ENCODE measurements around the gene PRR7.
A peak's percentile ranks its signal among the peaks of the same experiment; 100 is the strongest.
"Not testable (repeated sequence)": the region's sequence is repeated elsewhere in the genome, so short reads cannot be mapped to it uniquely, and the experiment has no call there.

PRR7 gene

GRCh38 chr5:177484902-177485549, 38.4 kb downstream of the PRR7 start:
- FAIRE-seq (no peak), DNase-seq (ENCODE audit: insufficient read length) (no peak)
- no peak for TF ChIP-seq TAF1 (IDR thresholded peaks at IDR 0.05; ENCODE audit: borderline replicate concordance, low read depth, low read length)
- no peak for TF ChIP-seq POLR2A (IDR thresholded peaks at IDR 0.05; ENCODE audit: low read depth, low read length)
- TF ChIP-seq POLR2AphosphoS5 (IDR thresholded peaks at IDR 0.05; ENCODE audit: low read depth, low read length), result peak; percentile 27; the same call in 1 of the 2 replicates

- not testable (repeated sequence) for DNase-seq (ENCODE audit: insufficient read length); FAIRE-seq
Measured at GRCh38 chr5:177485753-177486152, 39.1 kb downstream of the PRR7 start.

- no peak for FAIRE-seq
- DNase-seq (ENCODE audit: insufficient read length), result no peak
- TF ChIP-seq POLR2A (IDR thresholded peaks at IDR 0.05; ENCODE audit: low read depth, low read length) (no peak), POLR2AphosphoS5 (IDR thresholded peaks at IDR 0.05; ENCODE audit: low read depth, low read length) (no peak), TAF1 (IDR thresholded peaks at IDR 0.05; ENCODE audit: borderline replicate concordance, low read depth, low read length) (no peak)
Measured at GRCh38 chr5:177486256-177486655, 39.6 kb downstream of the PRR7 start.

- no peak for FAIRE-seq
- DNase-seq (ENCODE audit: insufficient read length), result no peak
- TF ChIP-seq POLR2A (IDR thresholded peaks at IDR 0.05; ENCODE audit: low read depth, low read length) (no peak), POLR2AphosphoS5 (IDR thresholded peaks at IDR 0.05; ENCODE audit: low read depth, low read length) (no peak), TAF1 (IDR thresholded peaks at IDR 0.05; ENCODE audit: borderline replicate concordance, low read depth, low read length) (no peak)
Measured at GRCh38 chr5:177487144-177487543, 40.5 kb downstream of the PRR7 start.

GRCh38 chr5:177487975-177488374, 41.4 kb downstream of the PRR7 start:
- TF ChIP-seq POLR2A (IDR thresholded peaks at IDR 0.05; ENCODE audit: low read depth, low read length), result no peak
- DNase-seq (ENCODE audit: insufficient read length), result no peak

GRCh38 chr5:177489119-177489716, 42.6 kb downstream of the PRR7 start:
- FAIRE-seq, result no peak
- DNase-seq (ENCODE audit: insufficient read length), result no peak
- TF ChIP-seq POLR2AphosphoS5 (IDR thresholded peaks at IDR 0.05; ENCODE audit: low read depth, low read length), result peak; percentile 41; the same call in 1 of the 2 replicates
- no peak for TF ChIP-seq POLR2A (IDR thresholded peaks at IDR 0.05; ENCODE audit: low read depth, low read length)

More at GRCh38 chr5:177487975-177488374, 41.4 kb downstream of the PRR7 start:
- FAIRE-seq, result no peak

GRCh38 chr5:177490311-177490991, 43.8 kb downstream of the PRR7 start:
- TF ChIP-seq POLR2AphosphoS5 (IDR thresholded peaks at IDR 0.05; ENCODE audit: low read depth, low read length), result no peak
- TF ChIP-seq TAF1 (IDR thresholded peaks at IDR 0.05; ENCODE audit: borderline replicate concordance, low read depth, low read length), result no peak
- TF ChIP-seq POLR2A (IDR thresholded peaks at IDR 0.05; ENCODE audit: low read depth, low read length), result no peak
- no peak for DNase-seq (ENCODE audit: insufficient read length)
- FAIRE-seq, result no peak

- DNase-seq (ENCODE audit: insufficient read length) (no peak), FAIRE-seq (no peak)
- TF ChIP-seq POLR2A (IDR thresholded peaks at IDR 0.05; ENCODE audit: low read depth, low read length), result no peak
- TF ChIP-seq TAF1 (IDR thresholded peaks at IDR 0.05; ENCODE audit: borderline replicate concordance, low read depth, low read length), result no peak
- no peak for TF ChIP-seq POLR2AphosphoS5 (IDR thresholded peaks at IDR 0.05; ENCODE audit: low read depth, low read length)
Measured at GRCh38 chr5:177490992-177491391, 44.4 kb downstream of the PRR7 start.

GRCh38 chr5:177491429-177491945, 44.9 kb downstream of the PRR7 start:
- FAIRE-seq (no peak), DNase-seq (ENCODE audit: insufficient read length) (no peak)
- no peak for TF ChIP-seq TAF1 (IDR thresholded peaks at IDR 0.05; ENCODE audit: borderline replicate concordance, low read depth, low read length)
- TF ChIP-seq POLR2A (IDR thresholded peaks at IDR 0.05; ENCODE audit: low read depth, low read length), result peak; percentile 21; the same call in 1 of the 2 replicates
- TF ChIP-seq POLR2AphosphoS5 (IDR thresholded peaks at IDR 0.05; ENCODE audit: low read depth, low read length), result no peak

GRCh38 chr5:177491983-177492746, 45.6 kb downstream of the PRR7 start:
- FAIRE-seq (no peak), DNase-seq (ENCODE audit: insufficient read length) (no peak)
- TF ChIP-seq POLR2A (IDR thresholded peaks at IDR 0.05; ENCODE audit: low read depth, low read length) (0 out of 2 replicates have a peak, but pooled peaks have one; percentile 3), TAF1 (IDR thresholded peaks at IDR 0.05; ENCODE audit: borderline replicate concordance, low read depth, low read length) (no peak)

- no peak for FAIRE-seq
- no peak for DNase-seq (ENCODE audit: insufficient read length)
- TF ChIP-seq POLR2AphosphoS5 (IDR thresholded peaks at IDR 0.05; ENCODE audit: low read depth, low read length) (no peak), TAF1 (IDR thresholded peaks at IDR 0.05; ENCODE audit: borderline replicate concordance, low read depth, low read length) (no peak), POLR2A (IDR thresholded peaks at IDR 0.05; ENCODE audit: low read depth, low read length) (0 out of 2 replicates have a peak, but pooled peaks have one; percentile 25)
Measured at GRCh38 chr5:177492841-177493240, 46.2 kb downstream of the PRR7 start.
